ENCODE measurements around the gene DDI2.

DNA sequence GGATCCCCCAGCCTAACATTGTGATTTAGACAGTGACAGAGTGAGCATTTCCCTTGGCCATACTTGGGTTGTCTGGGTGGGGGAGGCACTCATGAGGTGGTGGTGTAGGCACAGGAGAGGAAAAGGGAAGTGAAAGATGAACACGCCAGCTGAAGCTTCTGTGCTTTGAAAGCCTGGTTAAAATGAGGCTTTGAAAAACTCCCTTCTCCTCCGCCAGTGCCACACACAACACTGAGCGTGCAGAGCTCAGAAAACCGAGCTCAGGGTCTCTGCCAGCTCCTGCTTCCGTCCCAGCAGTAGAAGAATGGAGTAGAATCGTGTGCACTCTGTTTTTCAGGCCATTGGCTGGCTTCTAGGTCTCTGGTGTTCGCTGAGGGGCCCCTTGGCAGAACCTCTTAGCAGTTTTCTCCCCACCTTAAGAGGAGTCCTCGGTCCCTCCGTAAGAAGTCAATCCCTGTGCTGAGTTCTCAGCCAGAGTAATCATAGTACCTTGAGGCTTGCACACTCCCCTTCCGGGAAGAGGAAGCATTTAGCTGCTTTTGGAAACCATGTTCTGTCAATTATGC lies 79.8 kb downstream of the DDI2 start:
- TF ChIP-seq, protein P1, sequence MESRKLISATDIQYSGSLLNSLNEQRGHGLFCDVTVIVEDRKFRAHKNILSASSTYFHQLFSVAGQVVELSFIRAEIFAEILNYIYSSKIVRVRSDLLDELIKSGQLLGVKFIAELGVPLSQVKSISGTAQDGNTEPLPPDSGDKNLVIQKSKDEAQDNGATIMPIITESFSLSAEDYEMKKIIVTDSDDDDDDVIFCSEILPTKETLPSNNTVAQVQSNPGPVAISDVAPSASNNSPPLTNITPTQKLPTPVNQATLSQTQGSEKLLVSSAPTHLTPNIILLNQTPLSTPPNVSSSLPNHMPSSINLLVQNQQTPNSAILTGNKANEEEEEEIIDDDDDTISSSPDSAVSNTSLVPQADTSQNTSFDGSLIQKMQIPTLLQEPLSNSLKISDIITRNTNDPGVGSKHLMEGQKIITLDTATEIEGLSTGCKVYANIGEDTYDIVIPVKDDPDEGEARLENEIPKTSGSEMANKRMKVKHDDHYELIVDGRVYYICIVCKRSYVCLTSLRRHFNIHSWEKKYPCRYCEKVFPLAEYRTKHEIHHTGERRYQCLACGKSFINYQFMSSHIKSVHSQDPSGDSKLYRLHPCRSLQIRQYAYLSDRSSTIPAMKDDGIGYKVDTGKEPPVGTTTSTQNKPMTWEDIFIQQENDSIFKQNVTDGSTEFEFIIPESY (IDR thresholded peaks at IDR 0.05), result no peak
- TF ChIP-seq, protein P2, sequence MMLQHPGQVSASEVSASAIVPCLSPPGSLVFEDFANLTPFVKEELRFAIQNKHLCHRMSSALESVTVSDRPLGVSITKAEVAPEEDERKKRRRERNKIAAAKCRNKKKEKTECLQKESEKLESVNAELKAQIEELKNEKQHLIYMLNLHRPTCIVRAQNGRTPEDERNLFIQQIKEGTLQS (IDR thresholded peaks at IDR 0.05), result no peak
- TF ChIP-seq, protein P3, sequence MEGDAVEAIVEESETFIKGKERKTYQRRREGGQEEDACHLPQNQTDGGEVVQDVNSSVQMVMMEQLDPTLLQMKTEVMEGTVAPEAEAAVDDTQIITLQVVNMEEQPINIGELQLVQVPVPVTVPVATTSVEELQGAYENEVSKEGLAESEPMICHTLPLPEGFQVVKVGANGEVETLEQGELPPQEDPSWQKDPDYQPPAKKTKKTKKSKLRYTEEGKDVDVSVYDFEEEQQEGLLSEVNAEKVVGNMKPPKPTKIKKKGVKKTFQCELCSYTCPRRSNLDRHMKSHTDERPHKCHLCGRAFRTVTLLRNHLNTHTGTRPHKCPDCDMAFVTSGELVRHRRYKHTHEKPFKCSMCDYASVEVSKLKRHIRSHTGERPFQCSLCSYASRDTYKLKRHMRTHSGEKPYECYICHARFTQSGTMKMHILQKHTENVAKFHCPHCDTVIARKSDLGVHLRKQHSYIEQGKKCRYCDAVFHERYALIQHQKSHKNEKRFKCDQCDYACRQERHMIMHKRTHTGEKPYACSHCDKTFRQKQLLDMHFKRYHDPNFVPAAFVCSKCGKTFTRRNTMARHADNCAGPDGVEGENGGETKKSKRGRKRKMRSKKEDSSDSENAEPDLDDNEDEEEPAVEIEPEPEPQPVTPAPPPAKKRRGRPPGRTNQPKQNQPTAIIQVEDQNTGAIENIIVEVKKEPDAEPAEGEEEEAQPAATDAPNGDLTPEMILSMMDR (IDR thresholded peaks at IDR 0.05; ENCODE audit: low read depth, low read length, missing input control), result no peak
- TF ChIP-seq, protein P4, sequence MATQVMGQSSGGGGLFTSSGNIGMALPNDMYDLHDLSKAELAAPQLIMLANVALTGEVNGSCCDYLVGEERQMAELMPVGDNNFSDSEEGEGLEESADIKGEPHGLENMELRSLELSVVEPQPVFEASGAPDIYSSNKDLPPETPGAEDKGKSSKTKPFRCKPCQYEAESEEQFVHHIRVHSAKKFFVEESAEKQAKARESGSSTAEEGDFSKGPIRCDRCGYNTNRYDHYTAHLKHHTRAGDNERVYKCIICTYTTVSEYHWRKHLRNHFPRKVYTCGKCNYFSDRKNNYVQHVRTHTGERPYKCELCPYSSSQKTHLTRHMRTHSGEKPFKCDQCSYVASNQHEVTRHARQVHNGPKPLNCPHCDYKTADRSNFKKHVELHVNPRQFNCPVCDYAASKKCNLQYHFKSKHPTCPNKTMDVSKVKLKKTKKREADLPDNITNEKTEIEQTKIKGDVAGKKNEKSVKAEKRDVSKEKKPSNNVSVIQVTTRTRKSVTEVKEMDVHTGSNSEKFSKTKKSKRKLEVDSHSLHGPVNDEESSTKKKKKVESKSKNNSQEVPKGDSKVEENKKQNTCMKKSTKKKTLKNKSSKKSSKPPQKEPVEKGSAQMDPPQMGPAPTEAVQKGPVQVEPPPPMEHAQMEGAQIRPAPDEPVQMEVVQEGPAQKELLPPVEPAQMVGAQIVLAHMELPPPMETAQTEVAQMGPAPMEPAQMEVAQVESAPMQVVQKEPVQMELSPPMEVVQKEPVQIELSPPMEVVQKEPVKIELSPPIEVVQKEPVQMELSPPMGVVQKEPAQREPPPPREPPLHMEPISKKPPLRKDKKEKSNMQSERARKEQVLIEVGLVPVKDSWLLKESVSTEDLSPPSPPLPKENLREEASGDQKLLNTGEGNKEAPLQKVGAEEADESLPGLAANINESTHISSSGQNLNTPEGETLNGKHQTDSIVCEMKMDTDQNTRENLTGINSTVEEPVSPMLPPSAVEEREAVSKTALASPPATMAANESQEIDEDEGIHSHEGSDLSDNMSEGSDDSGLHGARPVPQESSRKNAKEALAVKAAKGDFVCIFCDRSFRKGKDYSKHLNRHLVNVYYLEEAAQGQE (IDR thresholded peaks at IDR 0.05), result no peak
- TF ChIP-seq, protein P5, sequence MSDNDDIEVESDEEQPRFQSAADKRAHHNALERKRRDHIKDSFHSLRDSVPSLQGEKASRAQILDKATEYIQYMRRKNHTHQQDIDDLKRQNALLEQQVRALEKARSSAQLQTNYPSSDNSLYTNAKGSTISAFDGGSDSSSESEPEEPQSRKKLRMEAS (IDR thresholded peaks at IDR 0.05), result no peak
- no peak for TF ChIP-seq FOXA1 (IDR thresholded peaks at IDR 0.05)
- TF ChIP-seq HNF4A (conservative IDR thresholded peaks at IDR 0.05), result no peak
- TF ChIP-seq TAF1 (conservative IDR thresholded peaks at IDR 0.05), result no peak
